ENCODE results near the gene CDHR2.

GRCh38 chr5:176545388-176545736, 3.8 kb upstream of the CDHR2 start:
- TF ChIP-seq JUN (CRISPR knock-in tag; IDR thresholded peaks at IDR 0.05) (no peak), ZNF317 (CRISPR knock-in tag; IDR thresholded peaks at IDR 0.05; ENCODE audit: borderline replicate concordance, low read depth) (no peak), IRF1 (CRISPR knock-in tag; IDR thresholded peaks at IDR 0.05) (no peak), CTCF (IDR thresholded peaks at IDR 0.05) (no peak), RELA (CRISPR knock-in tag; IDR thresholded peaks at IDR 0.05; ENCODE audit: borderline replicate concordance) (no peak), ZBTB21 (CRISPR knock-in tag; IDR thresholded peaks at IDR 0.05; ENCODE audit: borderline replicate concordance) (no peak), HMGXB4 (CRISPR knock-in tag; IDR thresholded peaks at IDR 0.05) (no peak), CREM (CRISPR knock-in tag; IDR thresholded peaks at IDR 0.05) (no peak)
